ENCODE measurements around the gene FUT4.

DNA sequence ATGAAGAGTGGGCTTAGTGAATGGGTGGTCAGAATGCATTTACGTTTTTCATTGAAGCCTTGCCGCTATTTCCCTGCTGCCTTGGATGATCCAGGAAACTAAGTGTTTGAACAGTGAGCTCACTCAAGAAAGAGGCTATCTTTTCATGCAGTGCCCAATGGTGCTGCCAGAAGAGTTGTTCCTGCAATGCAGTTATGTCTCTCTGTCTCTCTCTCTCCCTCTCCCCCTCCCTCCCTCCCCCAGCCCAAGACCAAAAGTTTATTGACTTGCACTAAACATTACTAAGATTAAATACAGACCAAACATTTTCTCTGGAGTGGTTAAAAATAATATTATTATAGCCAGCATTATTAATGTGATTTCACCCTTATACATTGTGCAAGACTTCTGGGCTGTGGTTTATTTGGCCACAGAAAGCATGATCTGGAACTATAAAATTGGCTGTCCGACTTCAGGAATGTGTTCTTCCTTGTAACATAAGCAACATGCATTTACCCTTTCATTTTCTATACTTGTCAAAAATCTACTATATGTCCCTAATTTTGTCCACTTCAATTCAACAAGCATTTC is 6.6 kb upstream of the FUT4 start:
- TF ChIP-seq, protein P1, sequence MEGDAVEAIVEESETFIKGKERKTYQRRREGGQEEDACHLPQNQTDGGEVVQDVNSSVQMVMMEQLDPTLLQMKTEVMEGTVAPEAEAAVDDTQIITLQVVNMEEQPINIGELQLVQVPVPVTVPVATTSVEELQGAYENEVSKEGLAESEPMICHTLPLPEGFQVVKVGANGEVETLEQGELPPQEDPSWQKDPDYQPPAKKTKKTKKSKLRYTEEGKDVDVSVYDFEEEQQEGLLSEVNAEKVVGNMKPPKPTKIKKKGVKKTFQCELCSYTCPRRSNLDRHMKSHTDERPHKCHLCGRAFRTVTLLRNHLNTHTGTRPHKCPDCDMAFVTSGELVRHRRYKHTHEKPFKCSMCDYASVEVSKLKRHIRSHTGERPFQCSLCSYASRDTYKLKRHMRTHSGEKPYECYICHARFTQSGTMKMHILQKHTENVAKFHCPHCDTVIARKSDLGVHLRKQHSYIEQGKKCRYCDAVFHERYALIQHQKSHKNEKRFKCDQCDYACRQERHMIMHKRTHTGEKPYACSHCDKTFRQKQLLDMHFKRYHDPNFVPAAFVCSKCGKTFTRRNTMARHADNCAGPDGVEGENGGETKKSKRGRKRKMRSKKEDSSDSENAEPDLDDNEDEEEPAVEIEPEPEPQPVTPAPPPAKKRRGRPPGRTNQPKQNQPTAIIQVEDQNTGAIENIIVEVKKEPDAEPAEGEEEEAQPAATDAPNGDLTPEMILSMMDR (IDR thresholded peaks at IDR 0.05) = no peak
- no peak for TF ChIP-seq POLR2AphosphoS5 (IDR thresholded peaks at IDR 0.05)

All from sigmoid colon (tissue), 4 donors.